Tibial nerve (tissue), 4 donors: ENCODE results near the gene OSBPL10.

Experiments used
- CTCF ChIP-seq, 5 experiments: fragments of 200-600 bp in 3 of 5; fragments of 450-650 bp in 2 of 5; sonication (generic) in 3 of 5; IDR thresholded peaks; one replicate each; pipeline ENCODE4 v1.5.1; 2016 to 2019; ENCODE audit warnings: antibody characterized with exemption in 5 of 5, mild to moderate bottlenecking in 3 of 5, moderate library complexity in 2 of 5
- EP300 ChIP-seq, 2 donors: sonication (generic); formaldehyde crosslinking; IDR thresholded peaks; one replicate each; pipeline ENCODE4 v1.6.1; 2017; ENCODE audit warnings: antibody characterized with exemption in 2 of 2, mild to moderate bottlenecking in 1 of 2
- POLR2A ChIP-seq, 2 donors: fragments of 450-650 bp; IDR thresholded peaks; one replicate each; pipeline ENCODE4 v1.6.1; 2017; ENCODE audit warnings: antibody characterized with exemption in 2 of 2, mild to moderate bottlenecking in 2 of 2, moderate library complexity in 2 of 2

- TF ChIP-seq EP300 (IDR thresholded peaks at IDR 0.05) (no peak), CTCF (IDR thresholded peaks at IDR 0.05) (no peak), POLR2A (IDR thresholded peaks at IDR 0.05) (no peak)
Measured at GRCh38 chr3:32002561-32003368, 21.7 kb upstream of the OSBPL10 start.
